HCT116 (cell line): ENCODE data around the gene SERPINA3.

Experiments used
- CBX3 ChIP-seq: IDR thresholded peaks from 2 replicates; pipeline ENCODE4 v1.6.1; 2012; ENCODE audit warnings: low read depth
- EGR1 ChIP-seq: IDR thresholded peaks from 2 replicates; pipeline ENCODE4 v1.6.1; 2012; ENCODE audit warnings: low read depth
- EZH2 ChIP-seq: fragments of 200-600 bp; sonication (generic); IDR thresholded peaks from 2 replicates; pipeline ENCODE4 v1.6.1; 2017; ENCODE audit warnings: antibody characterized with exemption, mixed run types
- EZH2phosphoT487 ChIP-seq: fragments of 200-600 bp; IDR thresholded peaks from 2 replicates; pipeline ENCODE4 v1.6.1; 2018; ENCODE audit warnings: antibody characterized with exemption, borderline replicate concordance
- JUND ChIP-seq: IDR thresholded peaks from 2 replicates; pipeline ENCODE4 v1.6.1; 2012
- POLR2A ChIP-seq: IDR thresholded peaks from 2 replicates; pipeline ENCODE4 v1.7.0; 2011; ENCODE audit warnings: borderline replicate concordance; ENCODE audit not compliant: insufficient read depth, insufficient read length; ENCODE audit errors: extremely low read depth
- POLR2AphosphoS5 ChIP-seq: IDR thresholded peaks from 2 replicates; pipeline ENCODE4 v1.6.1; 2011; ENCODE audit warnings: mild to moderate bottlenecking, low read depth, low read length, moderate library complexity
- YY1 ChIP-seq: IDR thresholded peaks from 2 replicates; pipeline ENCODE4 v1.6.1; 2011; ENCODE audit warnings: low read length, low read depth, moderate library complexity, mild to moderate bottlenecking; ENCODE audit not compliant: insufficient replicate concordance; ENCODE audit errors: extremely low read depth
- TF ChIP-seq, protein P1 (sequence below), 3 experiments: fragments of 200-600 bp in 1 of 3; sonication (generic) in 1 of 3; IDR thresholded peaks in 2 of 3; conservative IDR thresholded peaks in 1 of 3; 2 replicates each; pipeline ENCODE4 v1.5.1; 2012 to 2017; ENCODE audit warnings: low read depth in 2 of 3, low read length in 2 of 3, antibody characterized with exemption in 1 of 3, borderline replicate concordance in 1 of 3, control low read depth in 1 of 3, mild to moderate bottlenecking in 1 of 3, mixed read lengths in 1 of 3, mixed run types in 1 of 3, moderate library complexity in 1 of 3; ENCODE audit not compliant: insufficient read depth in 1 of 3
- TF ChIP-seq, protein P2 (sequence below): IDR thresholded peaks from 2 replicates; pipeline ENCODE4 v1.6.1; 2012
- TF ChIP-seq, protein P3 (sequence below): IDR thresholded peaks from 2 replicates; pipeline ENCODE4 v1.6.1; 2012

- no peak for TF ChIP-seq JUND
- TF ChIP-seq, protein P1, sequence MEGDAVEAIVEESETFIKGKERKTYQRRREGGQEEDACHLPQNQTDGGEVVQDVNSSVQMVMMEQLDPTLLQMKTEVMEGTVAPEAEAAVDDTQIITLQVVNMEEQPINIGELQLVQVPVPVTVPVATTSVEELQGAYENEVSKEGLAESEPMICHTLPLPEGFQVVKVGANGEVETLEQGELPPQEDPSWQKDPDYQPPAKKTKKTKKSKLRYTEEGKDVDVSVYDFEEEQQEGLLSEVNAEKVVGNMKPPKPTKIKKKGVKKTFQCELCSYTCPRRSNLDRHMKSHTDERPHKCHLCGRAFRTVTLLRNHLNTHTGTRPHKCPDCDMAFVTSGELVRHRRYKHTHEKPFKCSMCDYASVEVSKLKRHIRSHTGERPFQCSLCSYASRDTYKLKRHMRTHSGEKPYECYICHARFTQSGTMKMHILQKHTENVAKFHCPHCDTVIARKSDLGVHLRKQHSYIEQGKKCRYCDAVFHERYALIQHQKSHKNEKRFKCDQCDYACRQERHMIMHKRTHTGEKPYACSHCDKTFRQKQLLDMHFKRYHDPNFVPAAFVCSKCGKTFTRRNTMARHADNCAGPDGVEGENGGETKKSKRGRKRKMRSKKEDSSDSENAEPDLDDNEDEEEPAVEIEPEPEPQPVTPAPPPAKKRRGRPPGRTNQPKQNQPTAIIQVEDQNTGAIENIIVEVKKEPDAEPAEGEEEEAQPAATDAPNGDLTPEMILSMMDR (IDR thresholded peaks at IDR 0.05 in 2 of 3, conservative IDR thresholded peaks at IDR 0.05 in 1 of 3; ENCODE audit: borderline replicate concordance in 1 of 3, insufficient read depth in 1 of 3, low read depth in 2 of 3, low read length in 2 of 3), result no peak
- TF ChIP-seq, protein P2, sequence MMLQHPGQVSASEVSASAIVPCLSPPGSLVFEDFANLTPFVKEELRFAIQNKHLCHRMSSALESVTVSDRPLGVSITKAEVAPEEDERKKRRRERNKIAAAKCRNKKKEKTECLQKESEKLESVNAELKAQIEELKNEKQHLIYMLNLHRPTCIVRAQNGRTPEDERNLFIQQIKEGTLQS, result no peak
- no peak for TF ChIP-seq POLR2A
- TF ChIP-seq YY1, result no peak
- no peak for TF ChIP-seq CBX3
- TF ChIP-seq EZH2, result no peak
- no peak for TF ChIP-seq EZH2phosphoT487
- TF ChIP-seq, protein P3, sequence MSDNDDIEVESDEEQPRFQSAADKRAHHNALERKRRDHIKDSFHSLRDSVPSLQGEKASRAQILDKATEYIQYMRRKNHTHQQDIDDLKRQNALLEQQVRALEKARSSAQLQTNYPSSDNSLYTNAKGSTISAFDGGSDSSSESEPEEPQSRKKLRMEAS, result no peak
- no peak for TF ChIP-seq EGR1
- TF ChIP-seq POLR2AphosphoS5, result no peak
Measured at GRCh38 chr14:94635154-94635553, 23.0 kb downstream of the SERPINA3 start.
